Measurements from ENCODE around the gene GNG12.

GNG12 gene

GRCh38 chr1:67696708-67697107, 136.6 kb downstream of the GNG12 start:
- no peak for DNase-seq

- no peak for DNase-seq
These were observed 137.3 kb downstream of the GNG12 start for GRCh38 chr1:67695963-67696362.

- no peak for DNase-seq
These were observed 141.6 kb downstream of the GNG12 start for GRCh38 chr1:67691712-67692111.

GRCh38 chr1:67690411-67690810, 142.9 kb downstream of the GNG12 start:
- DNase-seq = no peak

- no peak for DNase-seq
These were observed 143.3 kb downstream of the GNG12 start for GRCh38 chr1:67690018-67690363.

- no peak for DNase-seq
These were observed 143.8 kb downstream of the GNG12 start for GRCh38 chr1:67689267-67690017.

- DNase-seq = no peak
These were observed 144.6 kb downstream of the GNG12 start for GRCh38 chr1:67688526-67689219.

GRCh38 chr1:67687649-67688048, 145.6 kb downstream of the GNG12 start:
- DNase-seq = no peak

GRCh38 chr1:67687198-67687545, 146.1 kb downstream of the GNG12 start:
- no peak for DNase-seq

- DNase-seq = peak; percentile 51 to 58
These were observed 146.7 kb downstream of the GNG12 start for GRCh38 chr1:67686267-67687197.

GRCh38 chr1:67685558-67686266, 147.6 kb downstream of the GNG12 start:
- peak; percentile 34 to 53 for DNase-seq

GRCh38 chr1:67685067-67685557, 148.2 kb downstream of the GNG12 start, which contains the start of gene GADD45A:
Gene GADD45A, plus strand, starts transcription at chr1:67685201. Its CDS starts 294 bp downstream, at chr1:67685495.
- DNase-seq = peak; percentile 95 to 97

GRCh38 chr1:67684526-67685066, 148.7 kb downstream of the GNG12 start:
- no peak for DNase-seq

- peak in 1 of 2 donors; percentile 8 for DNase-seq
These were observed 149.3 kb downstream of the GNG12 start for GRCh38 chr1:67683766-67684525.

GRCh38 chr1:67683316-67683715, 150.0 kb downstream of the GNG12 start:
- DNase-seq = no peak

GRCh38 chr1:67682659-67683197, 150.5 kb downstream of the GNG12 start:
- DNase-seq = no peak

GRCh38 chr1:67680486-67680885, 152.8 kb downstream of the GNG12 start:
- no peak for DNase-seq

- DNase-seq = no peak
These were observed 153.6 kb downstream of the GNG12 start for GRCh38 chr1:67679691-67680090.

GRCh38 chr1:67677930-67678329, 155.3 kb downstream of the GNG12 start:
- DNase-seq = no peak

GRCh38 chr1:67677408-67677807, 155.9 kb downstream of the GNG12 start:
- no peak for DNase-seq

GRCh38 chr1:67676946-67677345, 156.3 kb downstream of the GNG12 start:
- no peak for DNase-seq
